Testis (tissue), 3 donors: ENCODE results near the gene SIPA1L3. TPM values are rescaled to one million over a fixed set of nuclear protein-coding genes. Genes with fewer than 3 reads are reported as not detected.

ENCODE experiments used
- DNase-seq: peaks from one replicate; pipeline ENCODE4 v3.0.0-alpha.2; 2019
- H3K27ac ChIP-seq, 2 donors: fragments of 200-600 bp; sonication (generic); one replicate each; pipeline ENCODE4 v1.5.1; 2019
- H3K27me3 ChIP-seq: fragments of 200-600 bp; sonication (generic); one replicate; pipeline ENCODE4 v1.5.1; 2019
- H3K36me3 ChIP-seq: fragments of 200-600 bp; sonication (generic); one replicate; pipeline ENCODE4 v1.5.1; 2017; ENCODE audit warnings: low read depth; ENCODE audit errors: missing control alignments
- H3K4me1 ChIP-seq: fragments of 200-600 bp; sonication (generic); one replicate; pipeline ENCODE4 v1.5.1; 2019
- H3K4me3 ChIP-seq, 2 donors: fragments of 200-600 bp; sonication (generic); one replicate each; pipeline ENCODE4 v1.5.1; 2017 to 2019
- H3K9me3 ChIP-seq: fragments of 200-600 bp; sonication (generic); one replicate; pipeline ENCODE4 v1.5.1; 2017
- CTCF ChIP-seq, 3 experiments: fragments of 450-650 bp in 2 of 3; fragments of 200-600 bp in 1 of 3; sonication (generic) in 1 of 3; IDR thresholded peaks; one replicate each; pipeline ENCODE4 v1.5.1; 2016 to 2019; ENCODE audit warnings: antibody characterized with exemption in 3 of 3, mild to moderate bottlenecking in 2 of 3, moderate library complexity in 1 of 3
- POLR2A ChIP-seq: fragments of 450-650 bp; IDR thresholded peaks from one replicate; pipeline ENCODE4 v1.6.1; 2017; ENCODE audit warnings: antibody characterized with exemption, mild to moderate bottlenecking, moderate library complexity
- WGBS, 2 donors: methylation state at CpG; one replicate each; pipeline ENCODE4 v1.1.5; 2018; 5-methylcytosine and 5-hydroxymethylcytosine counted together
- intact Hi-C: fragments of 100-400 bp; cut with DNase I; formaldehyde crosslinking; loops from one replicate; pipeline ENCODE4 v1.15.1; 2023; ENCODE audit warnings: low total_unique reads
- polyA plus RNA-seq: library from polyadenylated mRNA; stranded (reverse); fragments of 350-450 nt; fragmentation: Illumina TruSeq; extraction: RNeasy Lipid Tissue Mini Kit (QIAGEN cat#74804); gene quantifications from one replicate; pipeline ENCODE4 v1.2.3, GENCODE V29; 2014; ENCODE audit warnings: low read depth, low replicate concordance; ENCODE audit not compliant: insufficient read depth
- total RNA-seq, 2 donors: library from RNA; depleted of rRNA; stranded (reverse); fragments of >200 nt; gene quantifications; one replicate each; pipeline ENCODE4 v1.2.3, GENCODE V29; 2016

SIPA1L3 gene
- total and polyA plus RNA-seq, 3 donors from 2014 or later: 21.1 to 47.6 (median 43.7) TPM

DNA sequence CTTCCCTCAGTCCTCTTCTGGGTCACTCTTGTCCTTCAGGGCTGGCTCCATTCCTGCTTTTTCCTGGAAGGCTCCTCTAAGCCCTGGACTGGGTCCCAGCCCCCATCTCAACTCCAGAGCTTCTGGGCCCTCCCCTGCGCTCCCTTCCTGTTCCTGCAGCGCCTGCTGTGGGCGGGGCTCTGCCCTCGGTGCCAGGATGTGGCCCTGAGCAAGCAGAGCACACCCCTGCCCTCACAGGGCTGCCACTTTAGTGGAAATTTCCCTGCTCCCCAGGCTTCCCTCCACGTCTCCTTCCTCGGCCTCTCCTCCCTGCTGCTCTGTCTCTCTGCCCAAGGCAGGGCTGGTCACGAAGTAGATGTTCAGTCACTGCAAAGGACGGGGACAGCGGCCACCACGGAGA is 288.2 kb downstream of the SIPA1L3 start:
- Histone ChIP-seq H3K9me3 (no peaks in the 10 kb centered on the region), H3K27me3 (no peaks in the 10 kb centered on the region), H3K4me1 (no peaks in the 10 kb centered on the region), H3K27ac (no peak overlapping the region), H3K36me3 (no peaks in the 10 kb centered on the region), H3K4me3 (no peak overlapping the region)
- no peak for DNase-seq
- intact Hi-C loops: no loop called here
- TF ChIP-seq CTCF (IDR thresholded peaks at IDR 0.05): no peak
- WGBS, 2 donors: 91 to 94% methylated on average over 9 to 10 of the region's 10 CpGs

GRCh38 chr19:38196245-38196837 is 289.3 kb downstream of the SIPA1L3 start:
- no peaks in the 10 kb centered on the region for H3K4me1 ChIP-seq
- TF ChIP-seq POLR2A (no peak), CTCF (IDR thresholded peaks at IDR 0.05) (no peak)
- WGBS, 2 donors: 82 to 87% methylated on average over 12 to 13 of the region's 13 CpGs
- no peaks in the 10 kb centered on the region for H3K27me3 ChIP-seq
- no peak overlapping the region for H3K4me3 ChIP-seq
- no peak for DNase-seq
- no peaks in the 10 kb centered on the region for H3K36me3 ChIP-seq
- H3K9me3 ChIP-seq: no peaks in the 10 kb centered on the region
- no peak overlapping the region for H3K27ac ChIP-seq
- intact Hi-C loops: no loop called here

GRCh38 chr19:38196948-38197656 is 290.1 kb downstream of the SIPA1L3 start:
- no peaks in the 10 kb centered on the region for H3K27me3 ChIP-seq
- no peaks in the 10 kb centered on the region for H3K9me3 ChIP-seq
- no peaks in the 10 kb centered on the region for H3K36me3 ChIP-seq
- H3K4me1 ChIP-seq: no peaks in the 10 kb centered on the region
- no peak overlapping the region for H3K4me3 ChIP-seq
- TF ChIP-seq CTCF (IDR thresholded peaks at IDR 0.05) (no peak), POLR2A (no peak)
- 94 to 95% methylated on average over 22 to 23 of the region's 23 CpGs for WGBS, 2 donors
- no peak for DNase-seq
- H3K27ac ChIP-seq: no peak overlapping the region
- intact Hi-C loops: no loop called here

DNA sequence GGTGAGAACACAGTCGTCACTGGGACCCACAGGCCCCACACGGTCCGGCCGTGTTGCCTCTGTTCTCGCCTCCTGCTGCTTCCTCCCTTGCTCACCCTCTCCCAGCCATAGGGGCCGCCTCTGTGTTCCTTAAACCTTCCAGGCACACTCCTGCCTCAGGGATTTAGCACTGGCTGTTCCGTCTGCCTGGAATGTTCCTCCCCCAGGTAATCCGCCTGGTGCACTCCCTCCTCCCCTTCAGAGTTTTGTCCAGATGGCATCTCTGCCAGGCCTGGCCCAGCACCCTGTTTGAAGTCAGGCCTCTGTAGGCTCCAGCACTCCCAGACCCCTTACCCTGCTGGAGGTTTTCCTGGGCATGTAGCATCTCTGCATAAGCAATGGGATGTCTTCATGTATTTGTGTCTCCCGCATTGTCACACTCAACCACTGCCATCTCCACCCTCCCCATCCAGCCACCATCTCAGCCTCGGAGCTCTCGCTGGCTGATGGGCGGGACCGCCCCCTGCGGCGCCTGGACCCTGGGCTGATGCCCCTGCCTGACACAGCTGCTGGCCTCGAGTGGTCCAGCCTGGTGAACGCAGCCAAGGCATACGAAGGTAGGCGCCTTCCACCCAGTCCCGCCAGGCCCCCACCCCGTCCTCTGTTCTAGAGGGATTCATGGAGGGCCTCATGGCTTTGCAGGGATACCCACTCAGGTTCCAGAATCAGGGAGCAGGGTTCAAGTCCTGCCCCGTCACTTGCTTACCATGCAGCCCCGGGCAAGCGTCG is 291.1 kb downstream of the SIPA1L3 start:
- no peak overlapping the region for H3K4me3 ChIP-seq
- H3K27me3 ChIP-seq: no peaks in the 10 kb centered on the region
- H3K36me3 ChIP-seq: no peaks in the 10 kb centered on the region
- 93 to 94% methylated on average over 22 to 25 of the region's 25 CpGs for WGBS, 2 donors
- H3K9me3 ChIP-seq: no peaks in the 10 kb centered on the region
- TF ChIP-seq POLR2A (no peak), CTCF (IDR thresholded peaks at IDR 0.05) (no peak)
- no peak for DNase-seq
- intact Hi-C loops: no loop called here
- no peak overlapping the region for H3K27ac ChIP-seq
- no peaks in the 10 kb centered on the region for H3K4me1 ChIP-seq
